GM19395 (cell line): ENCODE measurements around the gene LIPH.

Experiments
- ATAC-seq: cut with Tn5 transposase; IDR thresholded peaks from one replicate; pipeline ENCODE4 v1.9.1; 2021; ENCODE audit warnings: mild to moderate bottlenecking, moderate library complexity; ENCODE audit not compliant: unreplicated experiment

Gene LIPH

DNA sequence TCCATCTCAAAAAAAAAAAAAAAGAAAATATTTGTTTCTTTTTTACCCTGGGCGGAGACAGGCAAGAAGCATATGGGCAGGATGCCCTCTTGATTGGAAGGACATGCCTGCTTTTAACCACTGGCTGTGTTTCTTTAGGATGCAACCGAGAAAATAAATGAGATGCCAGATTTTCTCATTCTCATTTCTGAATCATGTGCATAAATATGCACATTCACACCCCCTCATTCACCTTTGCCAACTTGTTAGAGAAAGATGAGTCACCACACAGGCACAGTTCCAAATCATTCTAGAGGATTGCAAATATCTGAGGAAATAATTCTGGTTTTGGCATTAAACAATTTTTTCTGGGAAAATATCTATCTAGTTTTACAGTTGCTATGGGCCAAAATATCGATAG, 3.3 kb downstream of the LIPH start:
- ATAC-seq = no peak

- ATAC-seq = no peak
These were observed 11.7 kb downstream of the LIPH start for GRCh38 chr3:185540695-185541094.

- no peak for ATAC-seq
These were observed 12.5 kb downstream of the LIPH start for GRCh38 chr3:185539934-185540333.

- ATAC-seq = peak; percentile 99
These were observed 14.9 kb downstream of the LIPH start for GRCh38 chr3:185537369-185537970.

GRCh38 chr3:185534511-185534910, 17.9 kb downstream of the LIPH start:
- ATAC-seq = no peak

DNA sequence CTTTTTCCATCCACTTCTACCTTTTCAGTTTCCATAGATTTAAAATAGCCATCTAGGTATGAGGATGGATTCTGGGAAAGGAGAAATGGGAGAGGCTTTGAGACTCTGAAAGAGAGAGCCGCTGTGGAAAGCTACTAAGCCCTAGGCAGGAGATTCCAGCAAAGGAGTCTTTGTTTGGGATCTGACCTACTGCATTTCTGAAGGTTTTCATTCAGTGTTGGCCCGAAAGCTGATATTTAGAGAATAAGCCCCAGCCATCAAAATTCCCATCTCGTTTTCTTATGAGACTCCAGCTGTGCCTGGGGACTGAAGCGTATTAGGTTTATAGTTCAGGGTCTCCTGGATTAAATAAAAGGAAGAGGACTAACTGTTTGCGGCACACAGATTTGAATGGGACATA, 19.5 kb downstream of the LIPH start:
- ATAC-seq = no peak

DNA sequence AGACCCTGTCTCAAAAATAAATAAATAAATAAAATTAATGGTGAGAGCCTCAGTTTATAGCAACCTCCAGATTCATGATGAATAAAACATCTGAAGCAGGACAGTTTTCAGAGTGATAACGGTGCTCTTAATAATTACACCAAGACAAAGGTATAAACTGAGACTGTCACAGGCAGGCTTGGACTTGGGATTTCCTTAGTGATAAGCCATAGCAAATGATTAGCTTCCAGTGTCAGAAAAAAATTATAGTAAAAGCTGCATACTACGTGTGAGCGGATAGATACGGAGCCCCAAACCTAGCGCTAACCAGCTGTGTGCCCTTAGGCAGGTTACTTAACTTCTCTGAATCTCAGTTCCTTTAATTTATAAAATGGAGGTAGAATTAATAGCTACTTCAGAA, 21.5 kb downstream of the LIPH start:
- ATAC-seq = no peak

DNA sequence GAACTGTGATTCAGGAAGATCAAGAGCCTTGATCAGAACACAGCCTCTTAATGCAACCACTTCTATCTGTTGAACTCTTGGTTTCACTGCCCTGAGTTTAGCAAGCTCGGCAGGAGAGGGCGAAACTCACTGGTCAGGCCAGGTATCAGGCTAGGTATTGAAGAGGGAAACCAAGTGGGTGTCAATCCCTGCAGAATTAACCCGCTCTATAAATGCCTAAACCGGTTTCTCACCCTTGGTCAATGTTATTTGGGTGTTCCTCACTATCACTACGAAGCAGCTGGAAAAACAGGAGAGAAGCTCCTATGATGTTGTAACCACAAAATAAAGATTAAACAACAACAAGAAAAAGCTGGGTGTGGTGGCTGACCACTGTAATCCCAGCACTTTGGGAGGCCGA, 23.9 kb downstream of the LIPH start:
- no peak for ATAC-seq

DNA sequence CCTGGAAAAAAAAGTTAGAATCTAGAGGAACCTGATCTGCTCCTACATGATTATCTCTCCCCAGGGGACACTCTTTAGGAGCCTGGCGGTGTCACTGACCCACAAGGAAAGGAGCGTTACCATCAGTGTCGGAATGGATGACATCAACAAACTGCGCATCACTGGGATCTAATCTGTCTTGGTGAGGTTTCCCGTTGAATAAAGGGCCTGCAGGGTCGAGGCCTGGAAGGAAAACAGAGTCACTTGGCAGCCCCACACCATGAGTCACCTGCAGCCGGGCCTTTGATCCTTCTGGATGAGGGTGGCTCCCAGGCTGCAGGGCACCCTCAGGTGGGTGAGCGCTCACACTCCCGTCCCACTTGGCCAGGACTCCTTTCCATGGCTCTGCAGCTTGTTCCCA, 25.0 kb downstream of the LIPH start:
- no peak for ATAC-seq

- ATAC-seq = no peak
These were observed 25.9 kb downstream of the LIPH start for GRCh38 chr3:185526349-185526951.

- ATAC-seq = no peak
These were observed 30.8 kb downstream of the LIPH start for GRCh38 chr3:185521349-185522138.

DNA sequence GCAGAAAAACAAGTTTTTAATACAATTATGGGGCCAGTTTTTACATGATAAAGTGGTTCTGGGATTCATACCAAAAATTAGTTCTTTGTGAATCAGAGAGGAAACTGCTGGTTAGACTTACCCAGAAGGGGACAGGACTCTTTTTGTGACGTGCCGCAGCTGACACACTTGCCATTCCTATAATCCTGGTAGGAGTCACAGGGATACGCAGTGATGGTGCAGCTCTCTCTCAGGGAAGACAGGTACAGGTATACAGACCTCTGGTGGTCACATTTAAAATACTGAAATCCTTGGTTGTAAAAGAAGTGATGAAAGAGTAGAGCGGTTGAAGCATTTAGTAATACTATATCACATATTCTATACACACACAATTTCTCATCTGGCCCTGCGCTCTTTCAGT, 33.4 kb downstream of the LIPH start:
- no peak for ATAC-seq

GRCh38 chr3:185517387-185518130, 34.8 kb downstream of the LIPH start:
- ATAC-seq = no peak

DNA sequence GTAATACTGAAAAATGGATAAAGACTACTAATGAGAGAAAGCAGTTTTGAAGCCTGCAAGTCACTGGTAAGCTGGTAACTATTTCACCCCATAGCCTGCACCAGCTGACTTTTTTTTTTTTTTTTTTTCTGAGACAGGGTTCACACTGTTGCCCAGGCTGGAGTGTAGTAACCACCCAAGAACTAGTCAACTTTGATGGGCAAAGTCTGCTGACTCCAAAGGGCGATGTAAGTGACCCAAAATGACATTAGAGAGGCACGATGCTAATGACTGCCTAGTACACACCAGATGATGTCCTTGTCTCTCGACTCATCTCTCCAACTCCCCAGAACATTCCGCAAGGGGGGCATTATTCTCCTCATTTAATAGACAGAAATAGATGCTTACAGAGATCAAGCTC, 40.7 kb downstream of the LIPH start:
- ATAC-seq = no peak

DNA sequence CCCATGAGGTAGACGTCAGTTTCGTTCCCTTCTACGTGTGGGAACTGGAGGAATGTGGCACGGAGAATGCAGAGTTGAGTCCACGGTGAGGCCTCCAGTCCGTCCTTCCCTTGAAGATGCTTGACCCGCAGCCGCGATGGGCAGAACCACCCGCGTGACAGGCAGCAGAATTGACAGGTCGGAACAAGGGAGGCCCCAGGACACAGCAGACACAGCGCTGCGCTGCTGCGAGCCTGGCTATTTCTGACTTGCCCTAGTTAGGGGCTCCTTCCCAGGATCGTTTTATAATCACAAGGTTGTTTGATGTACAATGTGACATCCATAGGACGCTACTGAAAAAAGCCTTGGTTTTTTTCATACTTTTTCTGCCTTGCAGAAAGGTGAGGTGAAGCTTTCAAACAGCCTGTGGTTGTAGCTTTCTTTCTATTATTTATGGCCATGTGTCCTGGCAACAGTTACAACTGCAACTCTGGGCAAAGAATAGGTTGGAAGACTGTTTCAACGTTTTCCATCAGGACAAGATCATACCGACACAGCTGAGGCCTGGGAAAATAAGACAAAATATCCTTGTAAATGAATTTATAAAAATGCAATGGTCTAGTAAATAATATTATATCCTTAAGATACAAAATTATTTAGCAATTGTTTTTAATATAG, 43.9 kb downstream of the LIPH start:
- ATAC-seq = no peak

DNA sequence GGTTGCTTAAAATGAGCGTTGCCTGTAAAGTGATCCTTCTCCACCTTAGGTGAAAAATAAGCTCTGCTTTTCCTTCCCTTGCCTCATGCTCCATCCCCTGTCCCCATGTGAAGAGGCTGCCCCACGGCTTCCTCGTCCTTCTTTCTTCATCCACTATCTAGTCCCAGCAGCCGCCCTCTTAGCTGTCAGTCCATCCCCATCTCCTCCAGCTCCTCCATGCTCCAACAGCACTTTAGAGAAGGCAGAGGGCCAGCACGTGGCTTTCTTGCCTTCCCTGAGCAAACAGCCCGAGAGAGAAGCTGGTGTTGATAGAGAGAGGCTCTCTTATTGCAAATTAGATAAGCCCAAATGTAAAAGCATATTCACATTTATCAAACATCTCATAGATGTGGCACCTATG, 44.5 kb downstream of the LIPH start:
- ATAC-seq = no peak

- no peak for ATAC-seq
These were observed 47.8 kb downstream of the LIPH start for GRCh38 chr3:185504636-185505035.

- ATAC-seq = no peak
These were observed 48.9 kb downstream of the LIPH start for GRCh38 chr3:185503521-185503920.

- no peak for ATAC-seq
These were observed 49.4 kb downstream of the LIPH start for GRCh38 chr3:185502987-185503386.

- ATAC-seq = peak; percentile 96
These were observed 53.6 kb downstream of the LIPH start, which contains the start of gene TMEM41A for GRCh38 chr3:185498503-185499396. TSS of gene TMEM41A (minus strand) at chr3:185499035. CDS start at chr3:185498961, 74 bp downstream.
